ENCODE results near the gene NFASC. TPM values are rescaled to one million over a fixed set of nuclear protein-coding genes. Genes with fewer than 3 reads are reported as not detected.

The NFASC gene
- total RNA-seq, 1 experiment from 2014 or later = 16.9 TPM

- TF ChIP-seq CTCF (IDR thresholded peaks at IDR 0.05) = no peak
- Histone ChIP-seq H3K27ac (ENCODE audit: low read length) (no peak overlapping the region), H3K27me3 (ENCODE audit: control insufficient read depth, insufficient read depth, low read length) (no peaks in the 10 kb centered on the region; the same call in 1 of the 2 replicates), H3K36me3 (ENCODE audit: control insufficient read depth, insufficient read depth, low read length) (no peaks in the 10 kb centered on the region), H3K4me3 (ENCODE audit: low read depth in 2 of 2, low read length in 2 of 2) (no peak overlapping the region), H3K4me1 (ENCODE audit: control insufficient read depth, insufficient read depth, low read length) (no peaks in the 10 kb centered on the region), H3K9me3 (ENCODE audit: control insufficient read depth, insufficient read depth, low read depth, low read length) (no peaks in the 10 kb centered on the region)
- in situ Hi-C loops (cut with HindIII; ENCODE audit: low pct_unique_long_range_greater_than_20kb, low sequenced_read_pairs) = no loop called here
- intact Hi-C loops (cut with micrococcal nuclease; ENCODE audit: unreplicated experiment) = no loop called here
- POLR2A ChIA-PET = no interaction called here
- no TSS peak for BruUV-seq (replicated peaks)
- DNase-seq (ENCODE audit: low read depth, low spot score) (no peak), ATAC-seq (no peak)
- CTCF ChIA-PET = no interaction called here
Observed at GRCh38 chr1:204863730-204864129, 6.9 kb upstream of the NFASC start.

- no peak for TF ChIP-seq POLR2AphosphoS5 (IDR thresholded peaks at IDR 0.05; ENCODE audit: low read depth, low read length)
- TF ChIP-seq CTCF (IDR thresholded peaks at IDR 0.05) = no peak
- no peak for TF ChIP-seq TCF7L2 (IDR thresholded peaks at IDR 0.05; ENCODE audit: low read depth, low read length)
- no peak for TF ChIP-seq SIN3A (IDR thresholded peaks at IDR 0.05; ENCODE audit: borderline replicate concordance, insufficient read depth, low read depth, low read length)
- TF ChIP-seq REST (IDR thresholded peaks at IDR 0.05; ENCODE audit: insufficient read depth in 1 of 2, low read depth in 2 of 2, low read length in 1 of 2) = no peak
- no peaks in the 10 kb centered on the region for H3K9me3 ChIP-seq (ENCODE audit: control insufficient read depth, insufficient read depth, low read depth, low read length)
- ATAC-seq = no peak
- BruUV-seq (replicated peaks) = no TSS peak
- POLR2A ChIA-PET = no interaction called here
- no peak overlapping the region for H3K27ac ChIP-seq (ENCODE audit: low read length)
- intact Hi-C loops (cut with micrococcal nuclease; ENCODE audit: unreplicated experiment) (no loop called here), in situ Hi-C loops (cut with HindIII; ENCODE audit: low pct_unique_long_range_greater_than_20kb, low sequenced_read_pairs) (no loop called here)
- no peak for DNase-seq (ENCODE audit: low read depth, low spot score)
- H3K27me3 ChIP-seq (ENCODE audit: control insufficient read depth, insufficient read depth, low read length) = no peaks in the 10 kb centered on the region; the same call in 1 of the 2 replicates
- CTCF ChIA-PET = no interaction called here
- no peak overlapping the region for H3K4me3 ChIP-seq (ENCODE audit: low read depth in 2 of 2, low read length in 2 of 2)
- no peaks in the 10 kb centered on the region for H3K36me3 ChIP-seq (ENCODE audit: control insufficient read depth, insufficient read depth, low read length)
- no peaks in the 10 kb centered on the region for H3K4me1 ChIP-seq (ENCODE audit: control insufficient read depth, insufficient read depth, low read length)
Observed at GRCh38 chr1:204866051-204866596, 4.5 kb upstream of the NFASC start.
